ENCODE data around the gene C1orf74.

C1orf74 gene

DNA sequence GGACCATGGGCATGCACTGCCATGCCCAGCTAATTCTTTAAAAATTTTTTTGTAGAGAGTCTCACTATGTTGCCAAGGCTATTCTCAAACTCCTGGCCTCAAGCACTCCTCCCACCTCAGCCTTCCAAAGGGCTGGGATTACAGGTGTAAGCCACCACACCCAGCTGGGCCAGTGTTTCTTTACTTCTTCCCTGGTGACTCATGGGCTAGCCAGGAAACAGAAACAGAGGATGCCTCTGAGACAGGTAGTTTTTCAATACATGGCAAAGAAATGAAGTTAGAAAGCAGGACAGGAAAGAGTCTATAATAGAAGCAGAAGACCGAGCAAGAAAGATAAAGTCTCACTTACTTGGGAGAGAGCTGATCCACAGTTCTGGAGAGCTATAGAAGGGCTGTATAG lies 7.6 kb upstream of the C1orf74 start:
- no peak overlapping the region for H3K27ac ChIP-seq
- TF ChIP-seq CTCF (conservative IDR thresholded peaks at IDR 0.05) = no peak

- TF ChIP-seq CTCF (conservative IDR thresholded peaks at IDR 0.05) = no peak
- H3K27ac ChIP-seq = no peak overlapping the region
These were observed 6.2 kb upstream of the C1orf74 start for GRCh38 chr1:209790286-209791193.

GRCh38 chr1:209789245-209789644 lies 4.9 kb upstream of the C1orf74 start:
- TF ChIP-seq CTCF (conservative IDR thresholded peaks at IDR 0.05) = no peak

DNA sequence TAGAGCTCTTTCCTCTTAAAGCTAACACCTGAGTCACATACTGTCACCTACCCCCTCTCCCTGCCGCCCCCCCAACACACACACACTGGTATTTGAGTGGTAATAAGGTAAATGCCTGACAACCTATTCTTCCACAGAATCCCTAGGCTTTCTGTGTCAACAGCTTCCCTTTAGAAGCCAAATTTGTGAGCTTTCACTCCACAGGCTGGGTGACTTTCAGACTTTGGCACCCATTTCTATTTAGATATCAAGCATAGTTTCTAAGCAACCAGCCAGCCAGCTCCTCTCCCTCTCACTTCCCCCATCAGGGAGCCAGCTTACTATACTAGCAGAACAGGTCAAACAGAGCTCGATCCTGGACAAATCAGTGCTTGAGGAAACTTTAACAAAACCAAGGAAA lies 3.2 kb upstream of the C1orf74 start:
- peak overlapping the region; percentile 97 for H3K27ac ChIP-seq
- no peak for TF ChIP-seq CTCF (conservative IDR thresholded peaks at IDR 0.05)

More at GRCh38 chr1:209789245-209789644, 4.9 kb upstream of the C1orf74 start:
- peak overlapping the region; percentile 97 for H3K27ac ChIP-seq

DNA sequence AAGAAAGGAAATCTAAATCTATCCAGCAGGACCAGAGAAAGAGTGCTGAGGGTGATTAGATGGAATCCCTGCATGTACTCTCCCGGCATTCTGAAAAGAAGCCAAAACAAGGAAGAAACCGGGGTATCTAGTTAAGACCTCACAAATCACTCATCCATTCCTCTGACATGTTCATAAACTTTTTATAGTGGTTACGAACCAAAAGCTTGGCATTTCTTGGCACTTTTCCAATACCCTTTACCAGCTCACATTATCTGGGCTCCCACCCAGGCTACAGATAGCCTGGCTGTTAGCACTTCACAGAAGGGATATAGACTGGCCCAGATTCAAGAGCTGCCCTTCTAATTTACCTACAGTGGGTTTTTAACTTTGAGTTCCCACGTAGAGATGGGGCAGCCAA lies 1.8 kb upstream of the C1orf74 start:
- H3K27ac ChIP-seq = peak overlapping the region; percentile 97
- TF ChIP-seq CTCF (conservative IDR thresholded peaks at IDR 0.05) = no peak

DNA sequence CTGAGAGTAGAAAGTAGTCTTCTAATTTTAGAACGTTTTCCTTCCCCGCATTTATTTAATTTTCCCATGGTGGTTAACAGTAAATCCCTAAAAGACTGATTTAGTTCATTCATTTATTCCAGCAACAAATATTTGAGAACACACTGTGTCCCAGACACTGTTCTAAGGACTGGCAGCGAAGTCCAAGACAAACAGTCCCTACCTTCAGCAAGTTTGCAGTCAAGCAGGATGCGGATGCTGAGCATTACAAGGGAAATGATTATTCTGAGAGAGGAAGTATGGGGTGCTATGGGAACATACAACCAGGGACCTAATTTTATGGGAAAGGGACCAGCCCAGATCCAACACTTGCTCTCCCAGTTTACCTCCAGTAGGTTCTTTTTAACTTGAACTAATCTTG lies 1.2 kb upstream of the C1orf74 start:
- no peak for TF ChIP-seq CTCF (conservative IDR thresholded peaks at IDR 0.05)
- peak overlapping the region; percentile 97 for H3K27ac ChIP-seq

DNA sequence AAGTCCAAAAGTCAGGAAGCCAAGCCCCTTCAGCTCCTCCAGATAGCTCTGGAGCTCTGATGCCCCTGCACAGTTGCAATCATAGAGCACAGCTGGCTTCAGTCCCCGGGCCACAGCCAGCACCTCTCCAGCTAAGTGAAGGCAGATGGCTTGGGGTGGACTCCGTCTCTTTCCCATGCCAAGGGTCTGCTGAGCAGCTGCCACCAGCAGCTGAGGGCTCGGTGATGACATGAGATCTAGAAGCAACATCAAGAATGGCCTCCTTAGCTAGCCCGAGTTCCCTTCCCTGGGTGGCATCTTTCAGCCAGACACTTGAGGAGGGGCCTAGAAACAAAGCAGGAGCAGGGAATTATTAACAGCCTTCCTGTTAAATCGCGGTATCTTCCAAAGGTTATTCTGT lies 973 bp downstream of the C1orf74 start:
- TF ChIP-seq CTCF (conservative IDR thresholded peaks at IDR 0.05) = no peak
- peak overlapping the region; percentile 97; the same call in 1 of the 2 replicates for H3K27ac ChIP-seq

Data from VCaP (cell line).